Measurements from ENCODE around the gene TRPM1. TPM values are rescaled to one million over a fixed set of nuclear protein-coding genes. Genes with fewer than 3 reads are reported as not detected.
A peak's percentile ranks its signal among the peaks of the same experiment; 100 is the strongest.

TRPM1 gene
- total and polyA plus RNA-seq, 3 donors from 2014 or later, result 3.6 to 4.4 (median 4.4) TPM

DNA sequence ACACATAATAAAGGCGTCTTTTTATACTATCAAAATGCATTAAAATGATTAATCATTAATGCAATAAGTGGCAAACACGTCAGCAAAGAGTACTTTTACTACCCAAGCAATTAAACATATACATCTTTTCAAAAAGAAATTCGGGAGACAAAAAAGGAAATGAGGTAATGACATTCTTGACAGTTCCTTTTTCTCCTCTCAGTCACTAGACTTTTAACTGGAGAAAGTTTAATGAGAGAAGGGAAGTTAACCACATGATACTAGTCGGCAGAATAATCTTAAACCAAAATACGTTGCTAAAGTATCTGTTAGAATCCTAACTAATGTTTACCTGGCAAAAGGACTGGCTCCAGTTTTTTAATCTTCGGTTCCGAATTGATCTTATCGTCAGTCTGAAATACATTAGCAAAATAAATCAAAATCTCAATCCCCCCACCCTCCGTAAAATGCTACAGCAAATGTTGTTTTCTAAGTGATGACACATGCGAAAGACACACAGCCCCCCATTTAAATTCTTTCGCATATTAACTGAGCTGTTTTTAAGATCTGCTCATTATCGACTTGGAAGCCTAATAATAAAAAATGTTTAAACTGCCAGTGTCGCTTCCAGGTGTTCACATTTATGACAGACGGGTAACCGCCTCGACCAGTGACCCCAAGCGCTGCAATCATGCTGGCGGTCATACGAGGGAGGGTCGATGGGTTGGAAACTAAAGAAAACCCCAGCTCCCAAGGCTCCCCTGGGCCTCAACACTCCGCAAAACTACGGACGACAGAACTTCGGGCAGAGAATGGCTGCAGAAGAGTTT is 110.9 kb downstream of the TRPM1 start:
- Histone ChIP-seq H3K9me3 (no peaks in the 10 kb centered on the region), H3K4me1 (peaks cover 11% of the 10 kb centered on the region), H3K27ac (peak overlapping the region; percentile 93 to 95), H3K4me3 (peak overlapping the region; percentile 87 to 99), H3K36me3 (ENCODE audit: low read depth, missing control alignments) (no peaks in the 10 kb centered on the region), H3K27me3 (no peaks in the 10 kb centered on the region)
- no peak for TF ChIP-seq POLR2A (IDR thresholded peaks at IDR 0.05)
- TF ChIP-seq CTCF (IDR thresholded peaks at IDR 0.05), result no peak
- intact Hi-C loops (cut with DNase I; ENCODE audit: low total_unique reads), result loop anchor here (10.0 kb wide), 1 partner anchor 494 kb away; no protein-coding TSS in a partner anchor
- peak; percentile 42 for DNase-seq
- 2 to 4% methylated on average over 23 to 24 of the region's 24 CpGs for WGBS, 2 donors

DNA sequence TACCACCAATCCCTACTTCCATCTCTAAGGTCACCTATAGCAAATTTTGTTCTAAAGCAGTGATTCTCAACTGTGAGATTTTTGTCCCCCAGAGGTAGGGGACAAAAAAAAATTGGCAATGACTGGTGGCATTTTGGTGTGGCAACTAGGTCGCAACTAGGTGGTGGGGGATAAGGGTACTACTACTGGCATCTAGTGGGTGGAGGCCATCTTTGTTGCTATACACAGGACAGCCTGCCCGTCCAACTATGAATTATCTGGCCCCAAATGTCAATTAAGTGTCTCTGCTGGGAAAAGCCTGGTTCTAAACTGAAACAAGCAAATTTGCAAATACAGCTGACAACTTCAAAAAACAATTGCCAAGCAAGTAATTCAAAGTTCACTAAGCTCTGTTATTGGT is 111.5 kb downstream of the TRPM1 start:
- intact Hi-C loops (cut with DNase I; ENCODE audit: low total_unique reads), result loop anchor here (10.0 kb wide), 1 partner anchor 495 kb away; no protein-coding TSS in a partner anchor
- no peaks in the 10 kb centered on the region for H3K27me3 ChIP-seq
- 25 to 40% methylated on average over 2 of the region's 2 CpGs for WGBS, 2 donors
- H3K4me1 ChIP-seq, result peaks cover 17% of the 10 kb centered on the region
- no peaks in the 10 kb centered on the region for H3K36me3 ChIP-seq (ENCODE audit: low read depth, missing control alignments)
- no peaks in the 10 kb centered on the region for H3K9me3 ChIP-seq
- H3K4me3 ChIP-seq, result peak overlapping the region in 1 of 2 donors; percentile 99
- no peak overlapping the region for H3K27ac ChIP-seq
- no peak for DNase-seq
- TF ChIP-seq POLR2A (IDR thresholded peaks at IDR 0.05) (no peak), CTCF (IDR thresholded peaks at IDR 0.05) (no peak)

GRCh38 chr15:30985081-30985531 is 116.4 kb downstream of the TRPM1 start:
- no peak for TF ChIP-seq POLR2A (IDR thresholded peaks at IDR 0.05)
- TF ChIP-seq CTCF (IDR thresholded peaks at IDR 0.05), result no peak
- DNase-seq, result peak; percentile 43
- 17 to 43% methylated on average over 3 of the region's 3 CpGs for WGBS, 2 donors
- H3K9me3 ChIP-seq, result no peaks in the 10 kb centered on the region
- H3K36me3 ChIP-seq (ENCODE audit: low read depth, missing control alignments), result no peaks in the 10 kb centered on the region
- no peaks in the 10 kb centered on the region for H3K27me3 ChIP-seq
- no peak overlapping the region for H3K4me3 ChIP-seq
- H3K27ac ChIP-seq, result no peak overlapping the region
- intact Hi-C loops (cut with DNase I; ENCODE audit: low total_unique reads), result no loop called here
- H3K4me1 ChIP-seq, result peaks cover 38% of the 10 kb centered on the region

DNA sequence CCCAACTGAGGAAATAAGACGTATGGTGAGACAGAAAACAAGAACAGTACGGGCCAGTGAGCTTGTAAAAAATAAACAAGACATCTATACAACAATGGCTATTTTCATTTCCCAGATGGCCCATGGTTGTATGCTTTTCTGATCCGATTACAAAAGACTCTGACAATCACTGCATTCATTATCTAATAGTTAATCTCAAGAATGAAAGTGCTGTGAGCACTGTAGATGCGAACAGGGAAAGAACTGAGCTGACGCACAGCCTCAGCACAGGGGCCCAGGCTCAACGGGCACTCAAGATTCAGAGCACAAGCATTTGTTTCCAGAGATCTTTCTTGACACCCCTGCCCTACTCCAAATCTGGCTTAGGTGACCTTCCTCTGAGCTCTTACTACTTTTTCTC is 117.0 kb downstream of the TRPM1 start:
- peaks cover 33% of the 10 kb centered on the region for H3K4me1 ChIP-seq
- no peak for TF ChIP-seq CTCF (IDR thresholded peaks at IDR 0.05)
- TF ChIP-seq POLR2A (IDR thresholded peaks at IDR 0.05), result no peak
- no peaks in the 10 kb centered on the region for H3K27me3 ChIP-seq
- no peak overlapping the region for H3K27ac ChIP-seq
- H3K36me3 ChIP-seq (ENCODE audit: low read depth, missing control alignments), result no peaks in the 10 kb centered on the region
- no peak for DNase-seq
- intact Hi-C loops (cut with DNase I; ENCODE audit: low total_unique reads), result no loop called here
- no peaks in the 10 kb centered on the region for H3K9me3 ChIP-seq
- WGBS, 2 donors, result 40 to 65% methylated on average over 6 of the region's 6 CpGs
- H3K4me3 ChIP-seq, result no peak overlapping the region
